H1 (cell line): Measurements from ENCODE around the gene MKNK2. TPM values are rescaled to one million over a fixed set of nuclear protein-coding genes. Genes with fewer than 3 reads are reported as not detected.

Source experiments
- CTCF ChIA-PET: fragments of 300-600 bp; sonication (Branson Sonifier 250); formaldehyde crosslinking; loops from one replicate; lab custom pipeline; 2021; ENCODE audit not compliant: partially characterized antibody; lab: Charles Lee
- POLR2A ChIA-PET: fragments of 300-600 bp; sonication (Branson Sonifier 250); formaldehyde crosslinking; loops from one replicate; lab custom pipeline; 2021; ENCODE audit warnings: inconsistent platforms; ENCODE audit not compliant: partially characterized antibody; lab: Charles Lee
- DNase-seq, 2 experiments: peaks; one replicate each; pipeline versions ENCODE4 v3.0.0 to v3.0.0-alpha.2; 2010 to 2022; ENCODE audit warnings: low spot score in 2 of 2, low read depth in 1 of 2, mixed read lengths in 1 of 2
- FAIRE-seq: peaks from 2 replicates; lab custom pipeline; 2011; peaks lifted over from hg19 to GRCh38; lab: Jason Lieb, UNC
- H2AFZ ChIP-seq: 2 replicates; pipeline ENCODE4 v1.8.1; 2012; ENCODE audit warnings: low read length, inconsistent platforms
- H2AK5ac ChIP-seq: 2 replicates; pipeline ENCODE4 v1.6.1; 2013; ENCODE audit warnings: low read depth, low read length
- H2BK120ac ChIP-seq: replicated peaks from 2 replicates; pipeline ENCODE3; 2013; ENCODE audit warnings: low read depth, low read length, inconsistent platforms
- H2BK12ac ChIP-seq: 2 replicates; pipeline ENCODE4 v1.6.1; 2013; ENCODE audit warnings: low read depth, low read length
- H2BK15ac ChIP-seq: 2 replicates; pipeline ENCODE4 v1.6.1; 2013; ENCODE audit warnings: low read length
- H2BK20ac ChIP-seq: 2 replicates; pipeline ENCODE4 v1.6.1; 2013; ENCODE audit warnings: low read length
- H2BK5ac ChIP-seq: 2 replicates; pipeline ENCODE4 v1.6.1; 2013; ENCODE audit warnings: low read depth, low read length
- H3K14ac ChIP-seq: 2 replicates; pipeline ENCODE4 v1.6.1; 2013; ENCODE audit warnings: inconsistent platforms; ENCODE audit not compliant: insufficient read length
- H3K18ac ChIP-seq: 2 replicates; pipeline ENCODE4 v1.6.1; 2013; ENCODE audit warnings: low read length; ENCODE audit errors: extremely low read depth
- H3K23ac ChIP-seq: 2 replicates; pipeline ENCODE4 v1.6.1; 2013; ENCODE audit warnings: inconsistent platforms; ENCODE audit not compliant: insufficient read length
- H3K23me2 ChIP-seq: 2 replicates; pipeline ENCODE4 v1.6.1; 2013; ENCODE audit warnings: low read depth, low read length
- H3K27ac ChIP-seq: 2 replicates; pipeline ENCODE4 v1.6.1; 2011; ENCODE audit warnings: low read depth, low read length, inconsistent platforms
- H3K27me3 ChIP-seq, 4 experiments: replicated peaks in 1 of 4; 1 replicate in 1 of 4; 2 replicates in 3 of 4; pipeline versions ENCODE4 v1.6.1 to v1.8.1; 2011 to 2013; ENCODE audit warnings: low read length in 3 of 4, mild to moderate bottlenecking in 3 of 4, inconsistent platforms in 2 of 4, mixed read lengths in 2 of 4, moderate library complexity in 1 of 4; ENCODE audit not compliant: control insufficient read depth in 3 of 4, insufficient read depth in 3 of 4; ENCODE audit errors: extremely low read depth in 1 of 4
- H3K36me3 ChIP-seq, 4 experiments: 2 replicates each; pipeline versions ENCODE4 v1.6.1 to v1.8.1; 2011 to 2013; ENCODE audit warnings: mild to moderate bottlenecking in 4 of 4, low read length in 3 of 4, moderate library complexity in 2 of 4, control low read depth in 1 of 4, inconsistent platforms in 1 of 4; ENCODE audit not compliant: insufficient read depth in 4 of 4, control insufficient read depth in 2 of 4
- H3K4ac ChIP-seq: replicated peaks from 2 replicates; pipeline ENCODE3; 2013; ENCODE audit warnings: low read length, low read depth, mixed read lengths, inconsistent platforms; ENCODE audit not compliant: insufficient read length
- H3K4me1 ChIP-seq, 4 experiments: replicated peaks in 1 of 4; 1 replicate in 1 of 4; 2 replicates in 3 of 4; pipeline versions ENCODE4 v1.6.1 to v1.8.1; 2011 to 2013; ENCODE audit warnings: low read length in 3 of 4, inconsistent platforms in 2 of 4, mixed read lengths in 1 of 4; ENCODE audit not compliant: insufficient read depth in 4 of 4, control insufficient read depth in 3 of 4
- H3K4me2 ChIP-seq, 2 experiments: 2 replicates each; pipeline versions ENCODE4 v1.6.1 to v1.8.1; 2011 to 2013; ENCODE audit warnings: low read depth in 2 of 2, low read length in 2 of 2, control low read depth in 1 of 2, inconsistent platforms in 1 of 2, mild to moderate bottlenecking in 1 of 2; ENCODE audit not compliant: insufficient read depth in 1 of 2
- H3K4me3 ChIP-seq, 4 experiments: fragments of 200-600, 300-600 bp in 1 of 4; sonication (generic), shearing (Covaris generic), sonication (Bioruptor Twin) in 1 of 4; 2 replicates each; pipeline versions ENCODE4 v1.5.1 to v1.8.1; 2011 to 2016; ENCODE audit warnings: low read length in 4 of 4, low read depth in 3 of 4, control low read depth in 2 of 4, inconsistent platforms in 2 of 4, mild to moderate bottlenecking in 2 of 4, mixed read lengths in 1 of 4, moderate library complexity in 1 of 4; ENCODE audit not compliant: insufficient read depth in 2 of 4; ENCODE audit errors: extremely low read depth in 1 of 4
- H3K56ac ChIP-seq: replicated peaks from 2 replicates; pipeline ENCODE3; 2013; ENCODE audit warnings: low read depth, mild to moderate bottlenecking, mixed read lengths, low read length, inconsistent platforms; ENCODE audit not compliant: insufficient read length
- H3K79me1 ChIP-seq: 2 replicates; pipeline ENCODE4 v1.6.1; 2013; ENCODE audit warnings: low read depth, low read length, control low read depth
- H3K79me2 ChIP-seq, 2 experiments: 2 replicates each; pipeline versions ENCODE4 v1.6.1 to v1.8.1; 2012 to 2013; ENCODE audit warnings: low read length in 2 of 2, mild to moderate bottlenecking in 2 of 2, inconsistent platforms in 1 of 2; ENCODE audit not compliant: insufficient read depth in 2 of 2, control insufficient read depth in 1 of 2
- H3K9ac ChIP-seq, 4 experiments: replicated peaks in 1 of 4; 1 replicate in 1 of 4; 2 replicates in 3 of 4; pipeline versions ENCODE4 v1.6.1 to v1.8.1; 2011 to 2013; ENCODE audit warnings: low read depth in 3 of 4, low read length in 3 of 4, control low read depth in 2 of 4, mild to moderate bottlenecking in 2 of 4, moderate library complexity in 2 of 4, inconsistent platforms in 1 of 4; ENCODE audit errors: extremely low read depth in 1 of 4
- H3K9me3 ChIP-seq, 2 experiments: 2 replicates each; pipeline versions ENCODE4 v1.6.1 to v1.8.1; 2012 to 2013; ENCODE audit warnings: mild to moderate bottlenecking in 2 of 2, moderate library complexity in 2 of 2, control low read depth in 1 of 2, inconsistent platforms in 1 of 2, low read depth in 1 of 2, low read length in 1 of 2, mixed read lengths in 1 of 2; ENCODE audit not compliant: insufficient read depth in 2 of 2
- H4K20me1 ChIP-seq, 2 experiments: replicated peaks in 1 of 2; 2 replicates each; pipeline versions ENCODE3 to v1.8.1; 2011 to 2013; ENCODE audit warnings: inconsistent platforms in 2 of 2, low read length in 2 of 2, mild to moderate bottlenecking in 1 of 2; ENCODE audit not compliant: insufficient read depth in 2 of 2, control insufficient read depth in 1 of 2
- H4K5ac ChIP-seq: 2 replicates; pipeline ENCODE4 v1.6.1; 2013; ENCODE audit warnings: low read length, low read depth, mixed read lengths, inconsistent platforms; ENCODE audit not compliant: insufficient read length
- H4K8ac ChIP-seq: 2 replicates; pipeline ENCODE4 v1.8.0; 2013; ENCODE audit warnings: mild to moderate bottlenecking, moderate library complexity, low read length, inconsistent platforms; ENCODE audit not compliant: insufficient read depth; ENCODE audit errors: extremely low read depth
- H4K91ac ChIP-seq: replicated peaks from 2 replicates; pipeline ENCODE3; 2013; ENCODE audit warnings: low read length, mixed read lengths, inconsistent platforms; ENCODE audit not compliant: insufficient read length
- CBX8 ChIP-seq: fragments of 300-800, 300-1000 bp; sonication (generic); IDR thresholded peaks from 2 replicates; pipeline ENCODE4 v1.7.1; 2016; ENCODE audit warnings: low read depth, low read length, borderline replicate concordance
- CHD1 ChIP-seq: IDR thresholded peaks from 2 replicates; pipeline ENCODE4 v1.6.1; 2012; ENCODE audit warnings: low read depth, low read length, improper control_type of control experiment
- CTBP2 ChIP-seq: IDR thresholded peaks from 2 replicates; pipeline ENCODE4 v1.7.0; 2011; ENCODE audit warnings: borderline replicate concordance, mild to moderate bottlenecking, moderate library complexity, mixed read lengths, low read length; ENCODE audit not compliant: insufficient read depth, insufficient read length
- JUND ChIP-seq: IDR thresholded peaks from 2 replicates; pipeline ENCODE4 v1.6.1; 2011; ENCODE audit warnings: mild to moderate bottlenecking, improper control_type of control experiment, low read length
- RAD21 ChIP-seq, 2 experiments: IDR thresholded peaks in 1 of 2; conservative IDR thresholded peaks in 1 of 2; 2 replicates each; pipeline ENCODE4 v1.6.1; 2011; ENCODE audit warnings: low read depth in 2 of 2, low read length in 2 of 2, improper control_type of control experiment in 1 of 2, inconsistent platforms in 1 of 2, mild to moderate bottlenecking in 1 of 2, moderate library complexity in 1 of 2
- RBBP5 ChIP-seq: IDR thresholded peaks from 2 replicates; pipeline ENCODE4 v1.7.1; 2012; ENCODE audit warnings: low read depth, mild to moderate bottlenecking, inconsistent platforms, low read length, moderate library complexity, borderline replicate concordance
- RFX5 ChIP-seq: IDR thresholded peaks from 2 replicates; pipeline ENCODE4 v1.6.1; 2011; ENCODE audit warnings: low read depth, low read length, improper control_type of control experiment, borderline replicate concordance
- RNF2 ChIP-seq: fragments of 200-900, 300-1000 bp; sonication (generic); IDR thresholded peaks from 2 replicates; pipeline ENCODE4 v1.7.1; 2016; ENCODE audit warnings: borderline replicate concordance, low read depth, mild to moderate bottlenecking, antibody characterized with exemption, low read length; ENCODE audit not compliant: poor library complexity, severe bottlenecking; ENCODE audit errors: missing control alignments
- SAP30 ChIP-seq: fragments of 300-600 bp; sonication (generic); IDR thresholded peaks from 2 replicates; pipeline ENCODE4 v1.7.1; 2012; ENCODE audit warnings: low read length, moderate library complexity, mild to moderate bottlenecking, inconsistent platforms; ENCODE audit not compliant: insufficient read depth, insufficient replicate concordance
- SIRT6 ChIP-seq: IDR thresholded peaks from one replicate; pipeline ENCODE4 v1.7.1; 2012; ENCODE audit warnings: low read length, inconsistent platforms
- TAF7 ChIP-seq: optimal IDR thresholded peaks from 2 replicates; pipeline ENCODE3; 2011; ENCODE audit warnings: low read depth, mild to moderate bottlenecking, inconsistent platforms, low read length, moderate library complexity, borderline replicate concordance
- WGBS, 2 experiments: shearing (Covaris generic) in 1 of 2; methylation state at CpG; one replicate each; pipeline versions ENCODE4 v1.1.6 to v1.1.7; 2013 to 2015; ENCODE audit warnings: low lambda C conversion rate in 2 of 2, mixed read lengths in 2 of 2, inconsistent platforms in 1 of 2, low coverage in 1 of 2, missing lambda C conversion rate in 1 of 2; ENCODE audit not compliant: insufficient replicate concordance in 2 of 2, insufficient coverage in 1 of 2, insufficient read length in 1 of 2; ENCODE audit errors: extremely low coverage in 1 of 2, missing lambda C conversion rate in 1 of 2; 5-methylcytosine and 5-hydroxymethylcytosine counted together
- polyA plus RNA-seq, 7 experiments: library from polyadenylated mRNA; depleted of rRNA in 3 of 7; stranded (reverse) in 5 of 7; unstranded in 2 of 7; fragments of >200 nt in 5 of 7; fragments of 200-250 nt in 2 of 7; gene quantifications; 1 replicate in 5 of 7; 2 replicates in 1 of 7; 4 replicates in 1 of 7; pipeline versions ENCODE4 v1.2.1 to v1.2.3, GENCODE V29; 2011 to 2013; ENCODE audit warnings: missing spikeins in 2 of 7, mixed read lengths in 2 of 7
- total RNA-seq: library from RNA; stranded (reverse); fragmentation: NEBNext Ultra II Directional; extraction: Animal tissue kit (Norgen Biotek cat#: 25700); gene quantifications from 2 replicates; pipeline ENCODE4 v1.2.1, GENCODE V29; 2021

Gene MKNK2
- total and polyA plus RNA-seq, 2 of the 8 experiments (the other 6 are each of a cell fraction or from before 2014, with no cell fraction given): 163 to 166 TPM

DNA sequence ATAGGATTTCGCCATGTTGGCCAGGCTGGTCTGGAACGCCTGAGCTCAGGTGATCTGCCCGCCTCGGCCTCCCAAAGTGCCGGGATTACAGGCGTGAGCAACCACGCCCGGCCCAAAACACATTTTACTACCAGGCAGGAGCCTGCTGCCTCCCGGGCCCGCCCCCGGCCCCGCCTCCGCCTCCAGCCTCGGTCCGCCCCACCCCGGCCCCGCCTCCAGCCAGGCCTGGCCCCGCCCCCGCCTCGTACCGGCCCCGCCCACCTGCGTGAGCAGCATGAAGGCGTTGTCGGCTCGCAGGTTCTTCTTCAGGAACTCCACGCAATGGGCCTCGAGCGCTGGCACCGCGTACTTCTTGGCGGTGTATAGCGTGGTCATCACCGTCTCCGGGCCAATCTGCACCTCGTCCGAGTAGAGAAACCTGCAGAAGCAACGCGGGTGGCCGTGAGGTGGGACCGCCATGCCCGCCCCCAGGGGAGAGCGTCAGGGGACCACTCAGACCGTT, 58.2 kb downstream of the MKNK2 start:
- no peak overlapping the region for H2BK12ac ChIP-seq
- peak overlapping the region; percentile 55 for H4K91ac ChIP-seq
- H3K36me3 ChIP-seq: peaks cover 11 to 30% (median 26%) of the 10 kb centered on the region in 4 experiments; a peak in 7 of 8 replicates
- H3K14ac ChIP-seq: no peak overlapping the region
- H2AFZ ChIP-seq: no peak overlapping the region
- no peak overlapping the region for H2BK5ac ChIP-seq
- no peaks in the 10 kb centered on the region for H3K23me2 ChIP-seq
- H4K20me1 ChIP-seq: peaks cover 2 to 16% of the 10 kb centered on the region in 2 experiments
- no peak overlapping the region for H3K23ac ChIP-seq
- no peaks in the 10 kb centered on the region for H3K4me1 ChIP-seq
- H3K27me3 ChIP-seq: no peaks in the 10 kb centered on the region
- 86% methylated on average over 30 of the region's 44 CpGs; no CpG with 5 or more reads in 1 of the 2 experiments for WGBS, 2 experiments
- no peak overlapping the region for H4K8ac ChIP-seq
- H4K5ac ChIP-seq: no peak overlapping the region
- H3K9ac ChIP-seq: no peak overlapping the region
- no peak overlapping the region for H3K27ac ChIP-seq
- H3K4me3 ChIP-seq: no peak overlapping the region
- H3K18ac ChIP-seq: no peak overlapping the region
- H2BK15ac ChIP-seq: no peak overlapping the region
- no peak overlapping the region for H3K4me2 ChIP-seq
- no peaks in the 10 kb centered on the region for H3K79me2 ChIP-seq
- POLR2A ChIA-PET: interaction anchor here (0.7 to 1.3 kb wide), 5 partner anchors 13 to 60 kb away, joined by 3 to 6 read pairs (median 3); no protein-coding TSS in a partner anchor
- H2BK20ac ChIP-seq: no peak overlapping the region
- peak in 1 of 2 experiments; percentile 81 for DNase-seq
- H3K9me3 ChIP-seq: no peaks in the 10 kb centered on the region
- H3K56ac ChIP-seq: no peak overlapping the region
- 0 out of 2 replicates have a peak, but pooled peaks cover 2% of the 10 kb centered on the region for H3K79me1 ChIP-seq
- no peak overlapping the region for H2BK120ac ChIP-seq
- CTCF ChIA-PET: interaction anchor here (1.1 to 1.2 kb wide), 3 partner anchors 46 to 206 kb away, joined by 3 to 4 read pairs (median 4); no protein-coding TSS in a partner anchor
- H3K4ac ChIP-seq: no peak overlapping the region
- no peak overlapping the region for H2AK5ac ChIP-seq
- no peak for FAIRE-seq
- TF ChIP-seq RAD21 (IDR thresholded peaks at IDR 0.05 in 1 of 2, conservative IDR thresholded peaks at IDR 0.05 in 1 of 2; ENCODE audit: low read depth in 2 of 2, low read length in 2 of 2) (no peak), JUND (no peak), RFX5 (no peak), RBBP5 (no peak), RNF2 (no peak), CBX8 (no peak), TAF7 (no peak), CTBP2 (no peak), SAP30 (no peak), SIRT6 (no peak), CHD1 (no peak)
